ENCODE results near the gene PUS7L.
"Not testable (repeated sequence)": the region's sequence is repeated elsewhere in the genome, so short reads cannot be mapped to it uniquely, and the experiment has no call there.

The PUS7L gene

DNA sequence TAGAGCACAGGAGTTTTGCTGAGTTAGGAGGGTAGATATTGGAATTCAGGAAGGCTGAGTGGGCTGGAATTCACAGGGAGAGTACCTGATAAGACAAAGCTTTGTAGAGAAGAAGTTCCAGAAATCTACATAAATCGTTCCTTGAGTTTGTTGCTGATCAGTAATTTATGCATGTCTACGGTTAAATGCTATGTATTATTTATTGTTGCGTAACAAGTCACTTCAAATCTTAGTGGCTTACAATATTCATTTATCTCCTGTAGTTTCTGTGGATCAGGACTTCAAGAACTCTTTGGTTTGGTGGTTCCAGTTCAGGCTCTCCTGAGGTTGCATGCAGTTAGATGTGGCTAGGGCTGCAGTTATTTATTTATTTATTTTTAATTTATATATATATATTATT is 7.8 kb downstream of the PUS7L start:
- DNase-seq (ENCODE audit: low read depth, low spot score), result no peak

DNA sequence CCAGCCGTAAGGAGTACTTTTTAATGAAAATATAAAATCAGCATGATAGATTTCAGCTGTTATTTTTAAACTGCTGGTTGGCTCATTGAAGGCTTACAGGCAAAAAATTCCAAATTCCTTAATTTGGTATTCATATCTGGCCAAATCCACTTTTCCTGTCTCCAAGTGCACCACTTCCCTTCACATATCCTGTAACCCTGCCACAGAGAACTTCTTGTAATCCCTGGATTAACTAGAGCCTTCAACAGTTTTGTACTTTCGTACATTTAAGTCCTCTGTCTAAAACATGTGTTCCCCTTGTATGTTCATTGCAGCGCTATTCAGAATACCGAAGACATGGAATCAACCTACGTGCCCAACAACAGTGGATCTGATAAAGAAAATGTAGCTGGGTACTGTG is 9.6 kb downstream of the PUS7L start:
- no peak for DNase-seq (ENCODE audit: low read depth, low spot score)

DNA sequence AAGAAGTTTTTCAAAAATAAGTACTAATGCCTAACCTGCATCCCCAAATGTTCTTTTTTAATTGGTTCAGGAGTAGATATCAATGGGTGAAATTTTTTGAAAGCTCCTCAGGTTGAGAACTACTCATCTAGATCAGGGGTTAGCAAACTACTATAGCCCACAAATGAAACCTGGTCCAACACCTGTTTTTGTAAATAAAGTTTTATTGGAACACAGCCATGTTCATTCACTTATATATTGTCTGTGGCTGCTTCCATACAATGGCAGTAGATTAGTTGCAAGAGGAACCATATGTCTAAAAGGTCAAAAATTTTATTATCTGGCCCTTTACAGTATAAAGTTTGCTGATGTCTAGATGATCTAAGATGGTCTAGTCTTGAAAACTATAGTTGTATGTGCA is 13.8 kb downstream of the PUS7L start:
- no peak for DNase-seq (ENCODE audit: low read depth, low spot score)

DNA sequence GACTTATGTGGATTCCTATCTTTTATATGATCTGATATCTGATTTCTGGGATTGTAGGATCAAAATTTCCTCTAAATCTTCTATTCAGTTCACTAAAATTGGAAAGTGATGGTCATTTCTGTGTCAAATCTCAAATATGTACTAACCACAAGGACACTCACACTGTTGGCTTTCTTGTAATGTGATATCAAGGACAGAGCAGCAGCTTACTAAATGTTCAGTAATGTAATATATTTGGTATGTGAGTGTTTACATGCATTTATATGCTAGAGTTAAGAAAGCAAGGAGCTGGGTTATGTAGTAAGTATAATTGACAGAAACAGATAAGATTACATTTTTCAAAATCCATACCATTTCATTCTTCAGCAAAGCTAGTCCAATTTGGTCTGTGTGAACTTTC is 16.5 kb downstream of the PUS7L start:
- DNase-seq (ENCODE audit: low read depth, low spot score), result no peak

DNA sequence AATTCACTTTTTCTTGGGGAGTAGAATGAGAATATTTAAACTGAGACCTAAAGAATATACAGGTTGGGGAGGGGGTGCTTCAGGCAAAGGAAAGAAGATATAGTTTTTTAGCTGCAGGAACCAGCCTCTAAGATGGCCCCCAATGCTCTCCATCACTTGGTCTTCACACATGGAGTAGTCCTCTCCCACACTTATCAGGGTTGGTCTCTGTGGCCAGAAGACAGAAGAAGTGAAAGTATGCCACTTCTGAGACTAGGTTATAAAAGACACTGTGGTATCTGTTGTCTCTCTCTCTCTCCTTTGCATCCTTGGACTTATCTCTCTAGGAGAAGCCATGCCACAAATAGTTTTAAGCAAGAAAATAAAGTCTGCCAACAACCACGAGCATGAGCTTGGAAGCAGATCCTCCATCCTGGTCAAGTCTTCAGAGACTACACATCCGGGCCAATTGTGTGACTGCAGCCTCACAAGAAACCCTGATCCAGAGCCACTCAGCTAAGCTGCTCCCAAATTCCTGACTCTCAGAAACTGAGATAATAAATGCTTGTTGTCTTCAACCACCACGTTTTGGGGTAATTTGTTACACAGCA is 18.0 kb downstream of the PUS7L start:
- DNase-seq (ENCODE audit: low read depth, low spot score), result no peak

DNA sequence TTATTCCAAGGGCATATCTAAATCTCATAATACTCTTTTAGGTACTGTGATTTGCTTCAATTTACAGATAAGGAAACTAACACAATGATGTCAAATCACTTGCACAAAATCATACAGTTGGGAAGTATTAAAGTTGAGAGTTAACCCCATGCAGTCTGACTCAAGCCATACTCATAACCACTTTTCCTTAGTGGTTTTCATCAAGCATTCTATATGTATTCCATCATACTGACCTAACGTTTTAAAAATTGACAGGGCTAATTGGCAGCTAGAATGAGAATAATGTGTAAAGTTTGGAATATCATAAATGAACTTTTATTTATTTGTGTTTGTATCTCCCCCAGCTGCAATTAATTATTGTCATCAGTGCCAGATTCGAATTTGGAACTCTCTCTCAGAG is 20.9 kb downstream of the PUS7L start:
- DNase-seq (ENCODE audit: low read depth, low spot score), result no peak

DNA sequence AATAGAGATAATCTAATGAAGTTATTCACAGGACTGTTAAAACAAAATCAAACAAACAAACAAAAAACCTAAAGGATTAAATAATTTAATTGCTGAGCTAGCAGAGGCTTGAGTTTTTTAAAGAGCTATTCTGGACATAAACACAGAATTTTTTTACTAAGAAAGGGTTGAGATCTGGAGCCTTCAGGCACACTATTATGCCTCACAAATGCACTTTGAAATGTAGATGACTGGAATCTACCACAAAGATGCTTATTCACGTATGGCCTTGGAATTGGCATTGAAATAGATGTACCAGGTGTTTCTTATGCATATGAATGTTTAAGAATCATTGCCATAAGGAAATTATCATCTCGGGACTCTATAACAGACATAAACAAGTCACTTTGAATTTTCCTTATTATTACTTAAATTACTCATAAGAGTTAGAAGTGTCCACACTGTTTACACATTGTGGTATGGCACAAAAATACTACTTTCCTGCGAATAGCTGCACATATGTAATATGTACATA is 21.6 kb downstream of the PUS7L start:
- DNase-seq (ENCODE audit: low read depth, low spot score), result no peak

DNA sequence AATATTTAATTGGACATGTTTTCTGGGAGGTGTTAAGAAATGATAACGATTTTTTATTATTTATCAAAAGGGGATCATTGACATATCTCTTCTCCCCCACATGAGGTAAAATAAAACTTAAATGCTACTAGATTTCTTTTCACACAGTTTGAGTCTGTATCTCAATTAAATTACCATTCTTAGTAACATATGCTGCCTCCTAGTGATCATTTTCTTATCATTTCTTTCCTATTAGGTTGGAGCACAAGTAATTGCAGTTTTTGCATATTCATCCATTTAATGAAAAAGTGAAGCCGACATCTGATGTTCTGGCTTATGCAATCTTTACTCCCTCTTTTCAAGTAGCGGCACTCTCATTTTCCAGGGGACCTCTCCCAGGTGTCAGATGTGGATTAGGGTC is 24.9 kb downstream of the PUS7L start:
- DNase-seq (ENCODE audit: low read depth, low spot score), result no peak

DNA sequence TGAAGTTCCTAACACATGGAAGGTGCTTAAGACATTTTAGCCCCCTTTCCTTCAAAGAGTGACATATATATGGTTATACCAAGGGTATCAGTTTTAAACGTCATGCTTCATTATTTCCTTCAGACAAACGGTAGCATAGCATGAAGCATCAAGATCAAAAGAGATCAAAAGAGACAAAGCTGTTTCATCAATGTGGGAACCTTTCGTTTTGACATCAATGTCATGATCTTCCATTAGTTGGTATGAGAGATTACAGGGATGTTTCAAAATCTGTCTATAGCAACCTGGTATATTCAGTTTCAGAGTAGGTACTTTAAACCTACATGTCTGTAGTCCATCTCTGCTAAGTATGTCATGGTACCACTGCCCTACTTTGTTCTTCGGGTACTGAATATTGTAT is 28.3 kb downstream of the PUS7L start:
- no peak for DNase-seq (ENCODE audit: low read depth, low spot score)

DNA sequence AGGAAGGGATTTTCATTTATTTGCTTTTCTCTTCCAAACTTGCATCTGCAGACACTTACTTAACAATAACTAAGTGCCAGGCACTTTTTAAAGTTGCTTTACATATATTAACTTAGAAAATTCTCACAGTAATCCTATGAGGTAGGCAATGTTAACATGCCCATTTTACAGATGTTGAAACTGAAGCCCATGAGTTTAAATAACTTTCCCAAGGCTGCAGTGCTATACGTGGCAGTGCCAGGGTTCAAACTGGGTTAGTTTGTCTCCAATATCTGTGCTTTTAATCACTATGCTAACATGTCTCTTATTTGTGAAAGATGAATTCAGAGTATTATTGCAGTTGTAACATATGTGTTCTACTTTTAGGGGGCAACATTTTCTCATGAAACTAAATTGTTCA is 29.9 kb downstream of the PUS7L start:
- DNase-seq (ENCODE audit: low read depth, low spot score), result no peak

DNA sequence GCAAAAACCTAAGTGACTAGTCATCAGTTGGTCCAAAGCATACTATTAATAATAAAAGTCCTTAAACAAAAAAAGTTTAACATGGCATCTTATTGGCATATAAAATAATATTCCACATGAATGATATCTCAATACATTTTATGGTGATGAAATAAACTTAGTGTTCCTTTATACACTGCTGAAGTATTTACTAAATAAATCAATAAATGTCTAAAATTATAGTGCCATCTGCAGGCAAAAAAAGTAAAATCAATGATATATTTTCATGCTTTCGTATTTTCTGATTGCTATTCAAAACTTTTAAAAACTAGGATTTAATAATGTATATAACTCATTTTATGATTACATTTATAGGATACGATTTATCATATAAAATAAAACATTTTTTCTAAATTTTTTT is 30.5 kb downstream of the PUS7L start:
- DNase-seq (ENCODE audit: low read depth, low spot score), result no peak

DNA sequence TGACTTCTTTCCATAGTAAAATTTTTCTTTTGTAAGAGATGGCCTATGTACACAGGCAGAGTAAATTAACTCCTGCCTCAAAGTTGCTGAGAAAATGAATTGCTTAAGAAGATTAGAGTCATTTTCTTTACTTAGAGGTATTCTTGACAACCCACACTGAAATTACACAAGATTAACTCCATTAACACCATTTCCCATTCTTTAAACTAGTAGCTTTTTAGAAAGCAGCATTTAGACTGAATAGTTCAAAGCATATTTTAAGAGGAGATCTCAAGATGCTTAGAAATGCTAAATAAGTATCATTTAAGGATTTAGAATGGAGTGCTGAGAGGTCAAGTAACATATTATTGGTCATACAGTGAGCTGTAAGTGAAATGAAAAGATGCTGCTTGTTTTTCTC is 35.5 kb downstream of the PUS7L start:
- DNase-seq (ENCODE audit: low read depth, low spot score), result no peak

DNA sequence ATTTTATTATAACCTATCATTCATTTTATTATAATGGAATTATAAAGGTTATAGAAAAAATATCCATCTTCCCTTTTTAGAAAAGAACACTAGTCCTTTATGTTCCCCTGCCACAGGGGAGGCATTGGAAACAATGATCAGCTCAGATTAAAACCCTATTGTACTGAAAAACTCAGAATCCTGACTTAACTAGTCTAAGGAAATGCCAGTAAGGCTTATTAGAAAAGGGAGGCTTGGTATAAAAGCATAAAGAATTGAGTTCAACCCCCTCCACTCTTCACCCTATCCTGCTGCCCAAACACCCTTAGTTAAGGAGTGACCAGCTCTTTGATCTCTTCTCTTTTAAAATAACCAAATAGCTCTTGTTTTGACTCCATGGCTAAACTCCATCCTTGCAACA is 36.0 kb downstream of the PUS7L start:
- no peak for DNase-seq (ENCODE audit: low read depth, low spot score)

DNA sequence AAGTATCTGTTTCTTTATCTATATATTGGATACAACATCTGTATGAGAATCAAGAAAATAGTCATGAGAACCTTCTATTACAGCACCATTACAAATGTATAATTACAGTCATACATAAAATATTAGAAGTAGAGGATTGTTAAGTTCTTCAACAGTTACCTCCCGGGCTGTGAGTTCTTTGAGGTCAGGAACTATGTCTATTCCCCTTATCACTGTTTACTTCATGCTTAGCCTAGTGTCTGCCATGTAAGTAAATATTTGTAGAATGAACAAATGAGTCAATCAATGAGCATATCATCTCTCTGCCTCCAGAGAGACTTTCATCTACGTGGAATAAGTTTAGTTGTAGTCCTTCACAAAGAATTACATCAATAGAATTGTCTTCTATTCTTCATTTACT is 47.2 kb downstream of the PUS7L start:
- DNase-seq (ENCODE audit: low read depth, low spot score), result no peak

DNA sequence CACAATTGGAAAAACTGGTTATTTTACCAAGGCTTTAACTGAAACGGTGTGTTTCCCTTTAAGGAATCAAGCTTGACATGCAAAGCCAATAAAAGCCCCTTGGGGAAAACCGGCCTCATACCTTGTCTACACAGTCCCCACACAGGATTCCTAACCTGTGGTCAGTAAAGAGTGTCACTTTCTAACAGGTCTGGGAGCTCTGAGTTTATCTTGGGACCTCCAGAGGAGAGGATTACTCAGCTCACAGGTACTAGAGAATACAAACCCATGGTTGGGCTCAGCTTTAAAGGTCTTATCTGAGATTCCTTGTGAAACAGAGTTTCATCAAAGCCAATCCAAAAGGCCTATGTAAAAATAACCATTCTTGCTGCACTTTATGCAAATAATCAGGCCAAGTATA is 54.8 kb downstream of the PUS7L start:
- not testable (repeated sequence) for DNase-seq (ENCODE audit: low read depth, low spot score)

DNA sequence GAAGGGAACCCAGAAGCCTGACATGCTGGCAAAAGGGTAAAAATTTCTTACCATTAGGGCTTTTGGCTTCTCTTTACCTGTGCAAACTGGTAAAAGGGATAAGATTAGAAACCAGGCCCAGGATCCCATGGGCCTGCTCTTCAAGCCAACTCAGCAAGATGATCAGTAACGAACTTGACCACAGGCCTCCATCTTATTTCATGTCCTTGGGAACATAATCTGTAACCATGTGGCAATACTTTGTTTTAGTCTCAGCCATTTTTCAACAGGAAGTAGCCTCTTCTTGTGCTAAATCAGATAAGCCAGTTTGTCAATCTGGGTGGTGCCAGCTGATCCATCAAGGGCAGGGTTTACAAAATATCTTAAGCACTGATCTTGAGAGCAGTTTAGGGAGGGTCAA is 57.4 kb downstream of the PUS7L start:
- not testable (repeated sequence) for DNase-seq (ENCODE audit: low read depth, low spot score)

DNA sequence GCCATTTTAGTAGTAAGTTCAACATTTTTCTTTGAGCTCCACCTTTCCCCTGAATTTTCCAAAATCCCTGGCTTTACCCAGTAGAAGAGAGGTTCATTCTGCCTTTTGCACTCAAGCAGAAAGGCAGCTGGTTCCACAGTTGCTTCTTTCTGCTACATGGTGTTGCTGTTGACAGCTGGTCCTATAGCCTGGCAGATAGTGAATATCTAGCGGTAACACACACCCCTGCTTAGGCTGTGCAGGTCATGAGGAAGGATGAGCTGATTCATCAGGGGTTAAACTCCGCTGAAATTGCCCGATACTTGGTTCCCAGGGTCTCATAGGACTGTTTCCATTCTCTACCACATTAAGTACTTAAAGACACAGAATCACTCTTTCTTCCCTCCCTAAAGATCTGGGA is 62.4 kb downstream of the PUS7L start:
- DNase-seq (ENCODE audit: low read depth, low spot score), result no peak

DNA sequence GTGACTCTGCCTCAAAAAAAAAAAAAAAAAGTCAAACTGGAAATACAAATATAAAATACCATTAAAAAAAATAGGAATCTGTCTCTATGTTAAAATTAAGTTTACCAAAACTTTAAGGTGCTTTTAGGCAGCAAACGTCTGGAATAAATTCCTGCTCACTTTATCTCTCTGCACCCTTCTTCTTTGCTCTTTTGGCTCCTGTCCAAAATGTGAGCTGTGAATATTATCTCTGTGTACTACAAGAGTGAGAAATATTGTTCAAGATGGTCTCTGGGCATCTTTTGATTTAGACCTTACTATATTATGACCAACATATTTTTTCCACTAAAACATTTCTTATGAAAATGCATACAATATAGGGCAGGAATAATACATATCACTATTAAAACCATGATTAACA is 63.7 kb downstream of the PUS7L start:
- no peak for DNase-seq (ENCODE audit: low read depth, low spot score)

DNA sequence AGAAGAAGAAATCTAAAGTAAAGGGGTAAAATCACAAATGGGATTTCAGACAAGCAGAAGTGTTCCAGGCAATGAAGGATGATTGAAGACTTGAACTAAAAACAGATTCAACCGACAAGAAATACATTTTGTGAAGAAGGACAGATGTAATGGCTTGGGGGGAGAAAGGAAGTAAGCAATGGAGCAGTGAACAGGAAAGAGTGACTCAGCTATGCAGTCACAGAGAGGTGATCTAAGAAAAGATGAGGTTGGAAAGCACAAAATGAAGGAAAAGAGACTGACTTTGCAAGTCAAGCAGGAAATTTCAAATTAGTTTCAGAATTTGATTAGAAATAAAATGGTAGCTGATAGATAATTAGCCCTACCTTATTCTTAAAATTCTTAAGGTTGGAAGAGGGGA is 66.5 kb downstream of the PUS7L start:
- DNase-seq (ENCODE audit: low read depth, low spot score), result no peak

DNA sequence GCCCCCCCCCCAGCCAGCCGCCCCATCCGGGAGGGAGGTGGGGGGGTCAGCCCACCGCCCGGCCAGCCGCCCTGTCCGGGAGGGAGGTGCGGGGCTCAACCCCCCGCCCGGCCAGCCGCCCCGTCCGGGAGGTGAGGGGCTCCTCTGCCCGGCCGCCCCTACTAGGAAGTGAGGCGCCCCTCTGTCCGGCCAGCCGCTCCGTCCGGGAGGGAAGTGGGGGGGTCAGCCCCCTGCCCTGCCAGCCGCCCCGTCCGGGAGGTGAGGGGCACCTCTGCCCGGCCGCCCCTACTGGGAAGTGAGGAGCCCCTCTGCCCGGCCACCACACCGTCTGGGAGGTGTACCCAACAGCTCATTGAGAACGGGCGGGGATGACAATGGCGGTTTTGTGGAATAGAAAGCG is 73.1 kb downstream of the PUS7L start:
- not testable (repeated sequence) for DNase-seq (ENCODE audit: low read depth, low spot score)

DNA sequence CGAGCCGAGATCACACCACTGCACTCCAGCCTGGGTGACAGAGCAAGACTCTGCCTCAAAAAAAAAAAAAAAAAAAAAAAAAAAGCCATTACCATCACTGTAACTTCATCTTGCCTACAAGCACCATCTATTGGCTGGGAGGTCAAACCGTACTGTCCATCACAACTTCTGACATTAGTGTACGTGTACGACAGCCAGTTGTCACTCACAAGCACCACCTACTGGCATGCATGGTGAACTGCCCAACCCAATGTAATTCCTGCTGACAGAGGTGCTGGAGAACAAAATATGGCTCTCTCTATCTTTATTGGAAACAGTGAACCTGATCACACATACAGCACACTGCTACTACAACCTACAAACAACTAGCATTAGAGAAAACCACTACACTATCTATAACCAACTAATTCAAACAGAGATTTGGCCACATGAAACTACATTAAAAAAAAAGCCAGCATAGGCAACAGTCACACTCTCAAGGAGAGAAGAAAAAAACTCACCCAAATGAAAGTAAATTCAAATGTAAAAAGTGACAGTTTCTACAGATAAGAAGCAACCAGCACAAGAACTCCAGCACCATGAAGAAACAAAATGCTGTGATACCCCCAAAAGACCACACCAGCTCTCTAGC is 82.3 kb downstream of the PUS7L start:
- no peak for DNase-seq (ENCODE audit: low read depth, low spot score)

DNA sequence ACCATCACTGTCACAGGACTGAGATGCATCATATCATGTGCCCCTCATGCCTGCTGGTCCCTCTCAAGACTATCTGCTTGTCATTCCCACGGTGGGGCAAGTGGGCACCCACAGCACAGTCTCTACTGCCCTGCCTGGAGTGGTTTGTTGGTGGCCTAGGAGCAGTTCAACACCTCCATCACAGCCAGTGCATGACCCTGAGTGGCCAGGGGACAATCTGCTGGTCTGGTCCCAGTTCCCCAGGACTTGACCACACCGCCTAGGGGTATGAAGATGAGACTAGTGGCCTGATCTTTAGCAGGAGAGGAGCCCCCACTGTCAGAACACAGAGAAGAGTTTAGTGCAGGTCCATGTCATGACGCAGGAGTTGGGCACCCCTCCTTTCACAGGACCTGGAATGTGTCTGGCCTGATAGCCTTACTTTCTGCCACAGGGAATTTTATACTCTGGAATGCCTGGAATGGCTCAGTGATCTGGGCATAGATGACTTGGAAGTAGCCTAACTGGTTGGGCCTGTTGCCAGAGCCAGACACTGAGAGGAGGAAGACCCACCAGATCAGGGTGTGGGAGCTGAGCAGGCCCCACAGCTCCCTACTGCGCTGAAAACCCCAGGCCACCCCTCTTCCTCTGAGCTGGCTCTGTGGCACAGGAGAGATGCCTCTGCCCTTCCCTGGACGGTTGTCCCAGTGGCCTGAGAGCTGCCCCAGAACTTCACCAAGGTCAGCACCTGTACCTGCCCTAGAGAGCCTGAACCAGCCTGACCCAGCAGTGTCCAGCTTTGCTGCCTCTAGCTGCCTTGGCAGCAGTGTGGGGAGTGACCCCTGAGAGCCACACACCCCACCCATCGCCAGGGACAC is 83.3 kb downstream of the PUS7L start:
- no peak for DNase-seq (ENCODE audit: low read depth, low spot score)

DNA sequence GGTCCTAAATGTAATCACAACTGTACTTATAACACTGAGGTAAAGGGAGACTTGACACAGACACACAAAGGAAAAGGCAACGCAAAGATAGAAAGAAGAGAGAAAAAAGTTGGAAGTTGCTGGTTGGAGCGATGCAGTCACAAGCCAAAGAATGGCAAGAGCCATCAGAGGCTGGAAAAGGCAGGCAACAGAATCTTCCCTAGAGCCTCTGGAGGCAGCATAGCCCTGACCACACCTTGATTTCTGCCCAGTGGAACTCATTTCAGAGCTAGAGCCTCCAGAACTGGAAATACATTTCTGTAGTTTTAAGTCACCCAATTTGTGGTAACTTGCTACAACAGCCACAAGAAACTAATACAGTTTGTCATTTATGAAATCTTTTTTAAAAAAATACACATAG is 89.2 kb downstream of the PUS7L start:
- no peak for DNase-seq (ENCODE audit: low read depth, low spot score)
